Astrocyte (in vitro differentiated cells and primary cell): ENCODE data around the gene STX4. TPM values are rescaled to one million over a fixed set of nuclear protein-coding genes. Genes with fewer than 3 reads are reported as not detected.

Experiments used
- DNase-seq: peaks from one replicate; pipeline ENCODE4 v3.0.0-alpha.2; 2010; ENCODE audit warnings: low read depth
- FAIRE-seq: peaks from 2 replicates; lab custom pipeline; 2011; peaks lifted over from hg19 to GRCh38; lab: Jason Lieb, UNC
- H2AFZ ChIP-seq: 2 replicates; pipeline ENCODE4 v1.6.0; 2012; ENCODE audit warnings: low read depth, low read length, inconsistent platforms
- H3K27ac ChIP-seq: 2 replicates; pipeline ENCODE4 v1.5.1; 2011; ENCODE audit warnings: low read depth, low read length, inconsistent platforms
- H3K27me3 ChIP-seq: 2 replicates; pipeline ENCODE4 v1.6.0; 2011; ENCODE audit warnings: low read length, inconsistent platforms; ENCODE audit not compliant: insufficient read depth
- H3K36me3 ChIP-seq: 2 replicates; pipeline ENCODE4 v1.5.1; 2011; ENCODE audit warnings: low read length, inconsistent platforms; ENCODE audit not compliant: insufficient read depth
- H3K4me1 ChIP-seq: 2 replicates; pipeline ENCODE4 v1.5.1; 2011; ENCODE audit warnings: low read length, inconsistent platforms; ENCODE audit not compliant: insufficient read depth
- H3K4me2 ChIP-seq: 2 replicates; pipeline ENCODE4 v1.6.0; 2012; ENCODE audit warnings: low read length, inconsistent platforms
- H3K4me3 ChIP-seq: 2 replicates; pipeline ENCODE4 v1.5.1; 2011; ENCODE audit warnings: low read depth, mild to moderate bottlenecking, low read length, inconsistent platforms; ENCODE audit not compliant: insufficient read depth
- H3K79me2 ChIP-seq: 2 replicates; pipeline ENCODE4 v1.6.0; 2012; ENCODE audit warnings: mild to moderate bottlenecking, low read length, inconsistent platforms; ENCODE audit not compliant: insufficient read depth
- H3K9ac ChIP-seq: 2 replicates; pipeline ENCODE4 v1.6.0; 2012; ENCODE audit warnings: mild to moderate bottlenecking, low read length, inconsistent platforms
- H3K9me3 ChIP-seq: 2 replicates; pipeline ENCODE4 v1.5.1; 2012; ENCODE audit warnings: low read depth, mild to moderate bottlenecking, low read length, inconsistent platforms; ENCODE audit not compliant: insufficient read depth
- H4K20me1 ChIP-seq: 2 replicates; pipeline ENCODE4 v1.6.0; 2012; ENCODE audit warnings: low read length, inconsistent platforms; ENCODE audit not compliant: insufficient read depth
- H3K27ac Mint-ChIP-seq: one replicate; pipeline ENCODE4 v1.8.0; 2021; ENCODE audit warnings: mild to moderate bottlenecking, mixed read lengths; ENCODE audit not compliant: unreplicated experiment
- H3K27me3 Mint-ChIP-seq: one replicate; pipeline ENCODE4 v1.8.0; 2021; ENCODE audit warnings: low read depth, mixed read lengths; ENCODE audit not compliant: unreplicated experiment
- H3K36me3 Mint-ChIP-seq: one replicate; pipeline ENCODE4 v1.8.0; 2021; ENCODE audit warnings: low read depth, mixed read lengths; ENCODE audit not compliant: unreplicated experiment
- H3K4me1 Mint-ChIP-seq: one replicate; pipeline ENCODE4 v1.8.0; 2021; ENCODE audit warnings: low read depth, mixed read lengths; ENCODE audit not compliant: unreplicated experiment
- H3K4me3 Mint-ChIP-seq: one replicate; pipeline ENCODE4 v1.8.0; 2021; ENCODE audit warnings: mild to moderate bottlenecking, moderate library complexity, mixed read lengths; ENCODE audit not compliant: unreplicated experiment
- H3K9me3 Mint-ChIP-seq: one replicate; pipeline ENCODE4 v1.8.0; 2021; ENCODE audit warnings: mild to moderate bottlenecking, mixed read lengths; ENCODE audit not compliant: unreplicated experiment
- EZH2 ChIP-seq: IDR thresholded peaks from 2 replicates; pipeline ENCODE4 v1.6.1; 2012; ENCODE audit warnings: mild to moderate bottlenecking, low read length, inconsistent platforms; ENCODE audit not compliant: insufficient read depth
- total RNA-seq: library from RNA; stranded (reverse); gene quantifications from 2 replicates; pipeline ENCODE4 v1.2.1, GENCODE V29; 2021
- TF ChIP-seq, protein P1 (sequence below): IDR thresholded peaks from 2 replicates; pipeline ENCODE4 v1.5.1; 2011; ENCODE audit warnings: low read depth, mild to moderate bottlenecking, inconsistent platforms, low read length, moderate library complexity; ENCODE audit not compliant: insufficient read depth

STX4 gene
- total RNA-seq, 1 donor from 2014 or later: 56.0 TPM

DNA sequence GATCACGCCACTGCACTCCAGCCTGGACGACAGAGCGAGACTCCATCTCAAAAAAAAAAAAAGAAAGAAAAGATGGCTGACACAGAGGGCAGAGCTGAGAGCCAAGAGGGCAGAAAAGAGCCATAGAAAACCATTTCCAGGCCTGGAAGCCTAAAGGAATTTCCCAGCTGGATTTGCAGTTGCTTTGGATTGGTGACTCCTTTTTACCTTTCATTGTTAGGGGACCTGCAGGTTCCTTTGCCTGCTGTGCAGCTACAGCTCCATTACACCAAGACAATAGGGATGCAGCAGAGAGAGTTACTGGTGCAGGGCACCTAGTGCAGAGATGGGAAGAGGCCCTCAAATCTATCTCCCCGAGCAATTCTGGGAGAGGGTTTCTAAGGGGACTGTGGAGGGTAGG lies 22.3 kb downstream of the STX4 start:
- TF ChIP-seq, protein P1, sequence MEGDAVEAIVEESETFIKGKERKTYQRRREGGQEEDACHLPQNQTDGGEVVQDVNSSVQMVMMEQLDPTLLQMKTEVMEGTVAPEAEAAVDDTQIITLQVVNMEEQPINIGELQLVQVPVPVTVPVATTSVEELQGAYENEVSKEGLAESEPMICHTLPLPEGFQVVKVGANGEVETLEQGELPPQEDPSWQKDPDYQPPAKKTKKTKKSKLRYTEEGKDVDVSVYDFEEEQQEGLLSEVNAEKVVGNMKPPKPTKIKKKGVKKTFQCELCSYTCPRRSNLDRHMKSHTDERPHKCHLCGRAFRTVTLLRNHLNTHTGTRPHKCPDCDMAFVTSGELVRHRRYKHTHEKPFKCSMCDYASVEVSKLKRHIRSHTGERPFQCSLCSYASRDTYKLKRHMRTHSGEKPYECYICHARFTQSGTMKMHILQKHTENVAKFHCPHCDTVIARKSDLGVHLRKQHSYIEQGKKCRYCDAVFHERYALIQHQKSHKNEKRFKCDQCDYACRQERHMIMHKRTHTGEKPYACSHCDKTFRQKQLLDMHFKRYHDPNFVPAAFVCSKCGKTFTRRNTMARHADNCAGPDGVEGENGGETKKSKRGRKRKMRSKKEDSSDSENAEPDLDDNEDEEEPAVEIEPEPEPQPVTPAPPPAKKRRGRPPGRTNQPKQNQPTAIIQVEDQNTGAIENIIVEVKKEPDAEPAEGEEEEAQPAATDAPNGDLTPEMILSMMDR: no peak
- TF ChIP-seq EZH2: no peak
- H3K79me2 ChIP-seq: no peaks in the 10 kb centered on the region
- no peak overlapping the region for H2AFZ ChIP-seq
- no peak overlapping the region for H3K4me2 ChIP-seq
- H3K27ac ChIP-seq: no peak overlapping the region
- Mint-ChIP-seq H3K36me3 (peaks cover 10% of the 10 kb centered on the region), H3K9me3 (peaks cover 5% of the 10 kb centered on the region), H3K4me3 (no peak overlapping the region), H3K4me1 (peaks cover 7% of the 10 kb centered on the region), H3K27ac (no peak overlapping the region), H3K27me3 (no peaks in the 10 kb centered on the region)
- H3K4me1 ChIP-seq: peaks cover 3% of the 10 kb centered on the region
- peaks cover 4% of the 10 kb centered on the region for H3K36me3 ChIP-seq
- no peaks in the 10 kb centered on the region for H3K9me3 ChIP-seq
- H3K9ac ChIP-seq: no peak overlapping the region
- H3K4me3 ChIP-seq: no peak overlapping the region
- H4K20me1 ChIP-seq: no peaks in the 10 kb centered on the region
- DNase-seq (no peak), FAIRE-seq (no peak)
- H3K27me3 ChIP-seq: no peaks in the 10 kb centered on the region

DNA sequence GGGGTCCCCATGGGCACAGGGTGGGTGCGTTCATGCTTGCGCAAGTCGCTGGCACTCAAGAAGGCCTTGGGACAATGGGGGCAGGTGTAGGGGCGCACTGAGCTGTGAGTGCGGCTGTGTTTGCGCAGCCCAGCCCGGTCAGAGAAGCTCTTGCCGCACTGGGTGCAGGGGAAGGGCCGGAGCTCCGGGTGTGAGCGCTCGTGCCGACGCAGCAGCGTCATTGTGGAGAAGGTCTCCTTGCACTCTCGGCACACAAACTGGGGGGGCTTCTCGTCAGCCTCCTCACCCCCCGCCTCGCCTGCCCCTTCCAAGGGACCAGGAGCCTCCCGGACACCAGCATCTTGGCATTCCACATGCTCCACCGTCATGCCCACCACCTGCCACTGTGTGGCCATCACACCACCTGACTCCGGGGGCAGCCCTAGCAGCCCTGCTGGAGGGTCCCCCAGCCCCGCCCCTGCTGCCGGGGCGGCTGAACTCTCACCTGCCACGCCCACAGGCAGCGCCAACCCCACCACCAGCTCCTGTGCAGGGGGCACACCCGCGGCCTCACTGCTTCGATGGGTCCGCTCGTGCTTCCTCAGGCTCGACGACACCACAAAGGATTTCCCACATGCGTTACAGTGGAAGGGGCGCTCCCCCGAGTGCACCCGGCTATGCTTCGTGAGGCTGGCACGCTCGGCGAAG lies 27.9 kb downstream of the STX4 start:
- Histone ChIP-seq H3K27ac (no peak overlapping the region), H3K9ac (no peak overlapping the region), H3K27me3 (no peaks in the 10 kb centered on the region), H3K36me3 (peaks cover 16% of the 10 kb centered on the region), H3K4me2 (no peak overlapping the region), H3K9me3 (no peaks in the 10 kb centered on the region), H3K4me3 (no peak overlapping the region), H2AFZ (no peak overlapping the region), H4K20me1 (no peaks in the 10 kb centered on the region), H3K4me1 (peaks cover 19% of the 10 kb centered on the region), H3K79me2 (peaks cover 43% of the 10 kb centered on the region)
- Mint-ChIP-seq H3K27ac (no peak overlapping the region), H3K4me3 (no peak overlapping the region), H3K27me3 (no peaks in the 10 kb centered on the region), H3K4me1 (peaks cover 16% of the 10 kb centered on the region), H3K36me3 (peaks cover 25% of the 10 kb centered on the region), H3K9me3 (no peaks in the 10 kb centered on the region)
- no peak for FAIRE-seq
- no peak for DNase-seq
- TF ChIP-seq EZH2: no peak
- TF ChIP-seq, protein P1: no peak

DNA sequence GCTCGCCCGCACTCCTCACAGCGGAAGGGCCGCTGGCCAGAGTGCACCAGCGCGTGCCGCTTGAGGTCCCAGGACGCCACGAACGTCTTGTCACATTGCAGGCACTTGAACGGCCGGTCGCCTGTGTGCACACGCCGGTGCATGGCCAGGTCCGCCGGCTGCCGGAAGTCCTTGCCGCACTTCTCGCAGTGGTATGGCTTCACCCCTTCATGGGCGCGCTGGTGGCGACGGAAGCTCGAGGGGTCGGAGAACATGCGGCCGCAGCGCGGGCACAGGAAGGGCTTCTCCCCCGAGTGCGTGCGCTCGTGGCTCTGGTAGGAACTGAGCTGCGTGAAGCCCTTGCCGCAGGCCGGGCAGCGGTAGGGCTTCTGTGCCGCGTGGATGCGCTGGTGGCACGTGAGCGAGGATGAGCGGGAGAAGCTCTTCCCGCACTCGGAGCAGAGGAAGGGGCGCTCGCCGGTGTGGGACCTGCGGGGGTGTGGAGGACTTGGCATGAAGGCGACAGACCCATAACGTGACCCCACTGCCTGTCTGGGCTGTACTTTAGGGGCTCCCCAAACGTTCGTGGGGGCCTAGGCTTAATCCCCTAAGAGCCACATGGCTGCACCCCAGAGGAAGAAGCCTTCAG lies 28.6 kb downstream of the STX4 start:
- DNase-seq (no peak), FAIRE-seq (no peak)
- Histone ChIP-seq H3K36me3 (peaks cover 16% of the 10 kb centered on the region), H3K27ac (no peak overlapping the region), H3K9ac (no peak overlapping the region), H3K9me3 (no peaks in the 10 kb centered on the region), H3K4me3 (no peak overlapping the region), H3K4me1 (peaks cover 19% of the 10 kb centered on the region), H2AFZ (no peak overlapping the region), H3K79me2 (peaks cover 50% of the 10 kb centered on the region), H4K20me1 (no peaks in the 10 kb centered on the region), H3K27me3 (no peaks in the 10 kb centered on the region), H3K4me2 (no peak overlapping the region)
- Mint-ChIP-seq H3K36me3 (peaks cover 23% of the 10 kb centered on the region), H3K4me1 (peaks cover 16% of the 10 kb centered on the region), H3K4me3 (no peak overlapping the region), H3K27ac (no peak overlapping the region), H3K9me3 (no peaks in the 10 kb centered on the region), H3K27me3 (no peaks in the 10 kb centered on the region)
- TF ChIP-seq, protein P1: no peak
- no peak for TF ChIP-seq EZH2
